OCI-LY3 (cell line): ENCODE results near the gene RIOK2.

ENCODE experiments used
- CTCF ChIP-seq: fragments of 200-600, 300-600 bp; sonication (generic); IDR thresholded peaks from 2 replicates; pipeline ENCODE4 v1.5.1; 2014; ENCODE audit warnings: antibody characterized with exemption, low read length, low read depth
- EZH2phosphoT487 ChIP-seq: fragments of 200-600 bp; shearing (Covaris generic); IDR thresholded peaks from 2 replicates; pipeline ENCODE4 v1.6.1; 2018; ENCODE audit warnings: antibody characterized with exemption, mixed run types, low read depth

- TF ChIP-seq CTCF (no peak), EZH2phosphoT487 (no peak)
Measured at GRCh38 chr5:97131139-97131710, 51.8 kb downstream of the RIOK2 start.
